Lower leg skin (tissue), 4 donors: ENCODE results near the gene IRX6. TPM values are rescaled to one million over a fixed set of nuclear protein-coding genes. Genes with fewer than 3 reads are reported as not detected.

ENCODE experiments used
- DNase-seq, 2 donors: peaks; one replicate each; pipeline ENCODE4 v3.0.0-alpha.2; 2019; ENCODE audit warnings: low spot score in 2 of 2
- H3K4me3 ChIP-seq: fragments of 200-600 bp; sonication (generic); 2 replicates; pipeline ENCODE4 v1.5.1; 2017; ENCODE audit warnings: mild to moderate bottlenecking, low read depth; ENCODE audit not compliant: poor library complexity, severe bottlenecking
- POLR2A ChIP-seq, 2 donors: fragments of 450-650 bp; IDR thresholded peaks; one replicate each; pipeline ENCODE4 v1.6.1; 2016 to 2017; ENCODE audit warnings: antibody characterized with exemption in 2 of 2, mild to moderate bottlenecking in 1 of 2, moderate library complexity in 1 of 2
- WGBS, 2 donors: methylation state at CpG; one replicate each; pipeline ENCODE4 v1.1.5; 2018; 5-methylcytosine and 5-hydroxymethylcytosine counted together
- intact Hi-C: fragments of 100-400 bp; cut with DNase I; formaldehyde crosslinking; loops from one replicate; pipeline ENCODE4 v1.15.0; 2023; ENCODE audit warnings: low total_unique reads
- total RNA-seq, 4 donors: library from RNA; depleted of rRNA; stranded (reverse); fragments of >200 nt; gene quantifications; one replicate each; pipeline ENCODE4 v1.1.0, GENCODE V29; 2016
- TF ChIP-seq, protein P1 (sequence below), 3 donors: fragments of 450-650 bp; IDR thresholded peaks; one replicate each; pipeline ENCODE4 v1.5.1; 2016; ENCODE audit warnings: antibody characterized with exemption in 3 of 3, mild to moderate bottlenecking in 3 of 3, moderate library complexity in 2 of 3

IRX6 gene
- total RNA-seq, 4 donors from 2014 or later, result 6.7 to 17.7 (median 13.3) TPM

DNA sequence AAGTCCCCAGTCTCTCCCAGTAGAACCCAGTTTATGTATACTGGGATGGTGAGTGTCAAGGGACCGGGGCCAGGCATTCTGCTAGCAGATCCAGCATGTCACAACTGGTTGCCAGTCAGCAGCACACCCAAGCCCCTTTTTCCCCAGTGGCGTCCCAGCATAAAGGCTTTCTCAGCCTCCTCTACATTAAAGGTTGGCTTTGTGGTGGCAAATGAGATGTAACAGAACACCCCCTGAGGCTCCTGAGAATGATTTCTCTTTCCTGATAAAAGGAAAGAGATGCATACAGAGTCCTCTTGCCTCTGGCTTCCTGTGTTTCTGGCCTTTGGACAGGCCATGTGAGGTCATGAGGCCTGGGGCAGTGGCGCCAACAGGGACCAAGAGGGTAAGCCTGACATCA, 27.9 kb downstream of the IRX6 start:
- 92 to 96% methylated on average over 3 of the region's 3 CpGs for WGBS, 2 donors
- H3K4me3 ChIP-seq, result no peak overlapping the region
- no peak for DNase-seq
- intact Hi-C loops, result no loop called here
- TF ChIP-seq, protein P1, sequence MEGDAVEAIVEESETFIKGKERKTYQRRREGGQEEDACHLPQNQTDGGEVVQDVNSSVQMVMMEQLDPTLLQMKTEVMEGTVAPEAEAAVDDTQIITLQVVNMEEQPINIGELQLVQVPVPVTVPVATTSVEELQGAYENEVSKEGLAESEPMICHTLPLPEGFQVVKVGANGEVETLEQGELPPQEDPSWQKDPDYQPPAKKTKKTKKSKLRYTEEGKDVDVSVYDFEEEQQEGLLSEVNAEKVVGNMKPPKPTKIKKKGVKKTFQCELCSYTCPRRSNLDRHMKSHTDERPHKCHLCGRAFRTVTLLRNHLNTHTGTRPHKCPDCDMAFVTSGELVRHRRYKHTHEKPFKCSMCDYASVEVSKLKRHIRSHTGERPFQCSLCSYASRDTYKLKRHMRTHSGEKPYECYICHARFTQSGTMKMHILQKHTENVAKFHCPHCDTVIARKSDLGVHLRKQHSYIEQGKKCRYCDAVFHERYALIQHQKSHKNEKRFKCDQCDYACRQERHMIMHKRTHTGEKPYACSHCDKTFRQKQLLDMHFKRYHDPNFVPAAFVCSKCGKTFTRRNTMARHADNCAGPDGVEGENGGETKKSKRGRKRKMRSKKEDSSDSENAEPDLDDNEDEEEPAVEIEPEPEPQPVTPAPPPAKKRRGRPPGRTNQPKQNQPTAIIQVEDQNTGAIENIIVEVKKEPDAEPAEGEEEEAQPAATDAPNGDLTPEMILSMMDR (IDR thresholded peaks at IDR 0.05), result no peak
- no peak for TF ChIP-seq POLR2A (IDR thresholded peaks at IDR 0.05)

DNA sequence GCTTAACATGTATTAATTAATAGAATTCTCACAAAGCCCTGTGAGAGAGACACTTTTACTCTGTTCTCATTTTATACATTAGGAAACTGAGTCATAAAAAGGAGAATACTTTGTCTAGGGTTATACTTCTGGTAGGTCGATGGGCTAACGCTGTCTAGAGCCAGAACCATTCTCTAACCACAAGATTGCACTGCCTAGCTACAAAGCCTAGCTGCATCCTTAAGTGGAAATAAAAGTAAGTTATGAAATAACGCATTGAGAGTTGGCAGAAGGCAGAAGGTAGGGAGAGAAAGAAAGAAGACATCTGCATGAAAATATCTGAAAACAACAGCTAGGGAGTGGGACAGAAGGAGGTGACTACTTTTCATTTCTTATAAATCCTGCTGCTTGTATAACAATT, 33.2 kb downstream of the IRX6 start:
- no peak overlapping the region for H3K4me3 ChIP-seq
- TF ChIP-seq, protein P1 (IDR thresholded peaks at IDR 0.05), result no peak
- TF ChIP-seq POLR2A (IDR thresholded peaks at IDR 0.05), result no peak
- intact Hi-C loops, result no loop called here
- WGBS, 2 donors, result 75 to 86% methylated on average over 3 of the region's 3 CpGs
- DNase-seq, result no peak

DNA sequence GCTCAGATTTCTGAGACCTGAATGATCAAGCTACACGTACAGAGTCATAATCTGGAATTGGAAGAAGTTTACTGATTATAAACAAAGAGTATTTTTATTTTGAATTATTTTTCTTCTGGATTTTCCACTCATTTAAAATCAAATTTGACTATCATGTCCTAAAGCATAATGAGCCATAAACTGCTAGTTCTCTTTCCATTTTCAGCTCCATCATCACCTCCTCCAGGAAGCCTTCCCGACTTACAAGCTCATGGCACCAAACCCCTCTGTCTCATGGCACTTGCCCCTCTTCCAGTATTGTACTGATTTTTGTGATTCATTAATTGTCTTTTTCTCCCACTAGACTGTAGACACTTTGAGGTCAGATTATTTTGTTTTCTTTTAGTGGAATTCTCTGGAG, 35.9 kb downstream of the IRX6 start:
- no peak for DNase-seq
- 89 to 98% methylated on average over 2 of the region's 2 CpGs for WGBS, 2 donors
- no peak overlapping the region for H3K4me3 ChIP-seq
- TF ChIP-seq, protein P1 (IDR thresholded peaks at IDR 0.05), result no peak
- no peak for TF ChIP-seq POLR2A (IDR thresholded peaks at IDR 0.05)
- intact Hi-C loops, result no loop called here

DNA sequence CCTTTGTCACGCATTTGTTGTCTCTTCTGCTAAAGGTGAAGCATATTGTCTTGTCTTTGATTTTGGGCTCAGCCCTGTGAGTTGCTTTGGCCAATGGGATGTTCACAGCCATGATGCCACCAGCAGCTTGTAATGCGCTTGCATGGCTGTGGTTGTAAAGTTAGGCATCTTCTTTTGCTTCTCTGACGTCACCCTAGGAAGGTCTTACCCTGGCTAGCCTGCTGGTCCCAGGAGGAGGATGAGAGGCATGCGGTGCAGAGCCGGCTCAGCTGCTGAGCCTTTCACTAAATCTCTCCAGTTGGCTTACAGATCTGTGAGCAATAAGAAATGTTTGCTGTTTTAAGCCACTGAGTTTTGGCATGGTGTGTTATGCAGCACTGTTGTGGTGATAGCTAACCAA, 40.8 kb downstream of the IRX6 start:
- 89 to 92% methylated on average over 5 of the region's 5 CpGs for WGBS, 2 donors
- intact Hi-C loops, result no loop called here
- no peak for DNase-seq
- no peak for TF ChIP-seq POLR2A (IDR thresholded peaks at IDR 0.05)
- TF ChIP-seq, protein P1 (IDR thresholded peaks at IDR 0.05), result no peak
- H3K4me3 ChIP-seq, result no peak overlapping the region

DNA sequence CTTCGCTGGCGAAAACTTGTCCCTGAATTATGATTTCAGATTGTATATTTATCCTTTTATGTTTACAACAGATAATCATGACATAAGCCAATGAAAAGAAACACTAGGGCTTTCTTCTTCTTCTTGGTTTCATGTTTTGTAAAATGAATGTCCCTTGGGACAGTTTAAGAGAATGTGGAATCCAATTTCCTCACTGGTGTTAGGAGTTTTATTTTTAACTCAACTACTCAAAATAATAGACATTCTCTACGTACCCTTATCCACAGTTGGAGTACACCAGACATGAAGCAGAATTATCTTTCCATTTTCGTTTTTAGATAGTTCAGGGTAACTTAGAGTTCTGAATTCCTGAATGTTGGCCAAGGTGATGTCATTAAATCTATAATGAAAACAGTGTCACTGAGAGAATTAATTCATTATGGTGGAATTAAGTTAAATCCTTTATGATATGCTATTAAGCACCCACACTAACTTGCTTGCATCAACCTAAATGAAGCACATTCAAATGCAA, 43.4 kb downstream of the IRX6 start:
- no peak for DNase-seq
- no peak for TF ChIP-seq POLR2A (IDR thresholded peaks at IDR 0.05)
- TF ChIP-seq, protein P1 (IDR thresholded peaks at IDR 0.05), result no peak
- 41% methylated on average over 4 of the region's 4 CpGs for WGBS, 2 donors
- H3K4me3 ChIP-seq, result no peak overlapping the region
- intact Hi-C loops, result no loop called here
